GM12878 (cell line): ENCODE data around the gene XYLB. TPM values are rescaled to one million over a fixed set of nuclear protein-coding genes. Genes with fewer than 3 reads are reported as not detected.

Experiments used
- ATAC-seq: fragments of 200-7000 bp; cut with Tn5 transposase; 3 replicates; pipeline ENCODE4 v1.9.1; 2020; ENCODE audit warnings: mild to moderate bottlenecking, moderate library complexity
- Bru-seq: library from RNA; stranded (reverse); fragments of 400-500 nt; gene quantifications from one replicate; lab custom pipeline; 2021; lab: Mats Ljungman, UMichigan
- BruChase-seq, 2 experiments: library from RNA; stranded (reverse); fragments of 400-500 nt; gene quantifications; one replicate each; lab custom pipeline; 2021; lab: Mats Ljungman, UMichigan
- BruUV-seq: library from RNA; stranded (reverse); fragments of 400-500 nt; replicated peaks from 2 replicates; lab custom pipeline; 2021; lab: Mats Ljungman, UMichigan
- CTCF ChIA-PET: fragments of 300-600 bp; sonication (Branson Sonifier 250); formaldehyde crosslinking; extraction: SDS; loops from one replicate; lab custom pipeline; 2021; ENCODE audit warnings: inconsistent platforms; lab: Yijun Ruan, JAX
- POLR2A ChIA-PET: fragments of 350-600 bp; formaldehyde crosslinking; extraction: SDS; loops from one replicate; lab custom pipeline; 2021; ENCODE audit warnings: inconsistent platforms; lab: Charles Lee
- RAD21 ChIA-PET: fragments of 300-600 bp; sonication (Branson Sonifier 250); formaldehyde crosslinking; loops from one replicate; lab custom pipeline; 2023; ENCODE audit warnings: antibody characterized with exemption; ENCODE audit not compliant: unreplicated experiment; lab: Charles Lee
- SMC1A ChIA-PET: fragments of 300-600 bp; sonication (Branson Sonifier 250); formaldehyde crosslinking; loops from one replicate; lab custom pipeline; 2023; ENCODE audit not compliant: unreplicated experiment, uncharacterized antibody; lab: Charles Lee
- DNase-seq: peaks from one replicate; pipeline ENCODE4 v3.0.0-alpha.2; 2011; ENCODE audit warnings: low read depth, low spot score
- FAIRE-seq: peaks from 3 replicates; lab custom pipeline; 2011; peaks lifted over from hg19 to GRCh38; lab: Jason Lieb, UNC
- H2AFZ ChIP-seq: 2 replicates; pipeline ENCODE4 v1.6.0; 2011; ENCODE audit warnings: low read depth, low read length, control low read depth; ENCODE audit not compliant: control insufficient read depth
- H3K27ac ChIP-seq: 2 replicates; pipeline ENCODE4 v1.5.1; 2011; ENCODE audit warnings: control low read depth; ENCODE audit not compliant: control insufficient read depth, insufficient read depth
- H3K27me3 ChIP-seq, 2 experiments: replicated peaks in 1 of 2; 2 replicates each; pipeline versions ENCODE4 v1.6.0 to v1.6.1; 2011; ENCODE audit warnings: low read length in 1 of 2; ENCODE audit not compliant: control insufficient read depth in 2 of 2, insufficient read depth in 2 of 2
- H3K36me3 ChIP-seq, 2 experiments: 2 replicates each; pipeline ENCODE4 v1.5.1; 2011; ENCODE audit warnings: low read length in 1 of 2; ENCODE audit not compliant: control insufficient read depth in 2 of 2, insufficient read depth in 2 of 2
- H3K4me1 ChIP-seq: 2 replicates; pipeline ENCODE4 v1.6.1; 2011; ENCODE audit warnings: mild to moderate bottlenecking, low read length, moderate library complexity, mixed read lengths; ENCODE audit not compliant: control insufficient read depth, insufficient read depth
- H3K4me2 ChIP-seq: 2 replicates; pipeline ENCODE4 v1.6.0; 2011; ENCODE audit warnings: control low read depth; ENCODE audit not compliant: control insufficient read depth, insufficient read depth
- H3K4me3 ChIP-seq: fragments of 200-600 bp; sonication (generic); 2 replicates; pipeline ENCODE4 v1.5.1; 2016
- H3K79me2 ChIP-seq: 2 replicates; pipeline ENCODE4 v1.6.0; 2011; ENCODE audit warnings: low read length; ENCODE audit not compliant: control insufficient read depth, insufficient read depth
- H3K9ac ChIP-seq: 2 replicates; pipeline ENCODE4 v1.8.0; 2011; ENCODE audit warnings: low read length, control low read depth, mixed read lengths; ENCODE audit not compliant: control insufficient read depth, insufficient read depth
- H3K9me3 ChIP-seq: replicated peaks from 3 replicates; pipeline ENCODE4 v1.5.1; 2011; ENCODE audit warnings: mild to moderate bottlenecking, low read length; ENCODE audit not compliant: control insufficient read depth, insufficient read depth
- H4K20me1 ChIP-seq: 2 replicates; pipeline ENCODE4 v1.6.0; 2011; ENCODE audit not compliant: control insufficient read depth, insufficient read depth
- E2F8 ChIP-seq: fragments of 450-650 bp; IDR thresholded peaks from 2 replicates; pipeline ENCODE4 v1.6.1; 2018; ENCODE audit warnings: mild to moderate bottlenecking, low read depth, moderate library complexity; ENCODE audit not compliant: partially characterized antibody
- EED ChIP-seq: sonication (generic); IDR thresholded peaks from 2 replicates; pipeline ENCODE4 v1.6.1; 2016; ENCODE audit warnings: antibody characterized with exemption, low read depth
- MXI1 ChIP-seq: fragments of 150-350 bp; IDR thresholded peaks from 2 replicates; pipeline ENCODE4 v1.6.1; 2011; ENCODE audit warnings: low read depth, mild to moderate bottlenecking, inconsistent platforms, low read length, improper control_type of control experiment
- MYC ChIP-seq: IDR thresholded peaks from 2 replicates; pipeline ENCODE4 v1.6.1; 2011; ENCODE audit warnings: mild to moderate bottlenecking, low read length, moderate library complexity, inconsistent platforms; ENCODE audit not compliant: insufficient read depth, insufficient replicate concordance, insufficient read length, severe bottlenecking
- NR2F1 ChIP-seq: fragments of 450-650 bp; conservative IDR thresholded peaks from 2 replicates; pipeline ENCODE4 v1.6.1; 2017; ENCODE audit warnings: mild to moderate bottlenecking
- RAD21 ChIP-seq: IDR thresholded peaks from 2 replicates; pipeline ENCODE4 v1.6.1; 2011; ENCODE audit warnings: mild to moderate bottlenecking, low read depth, low read length, moderate library complexity; ENCODE audit not compliant: insufficient read depth
- WGBS: methylation state at CpG from one replicate; pipeline ENCODE4 v1.1.6; 2016; ENCODE audit warnings: low lambda C conversion rate; ENCODE audit not compliant: insufficient replicate concordance, insufficient coverage; ENCODE audit errors: missing lambda C conversion rate; 5-methylcytosine and 5-hydroxymethylcytosine counted together
- in situ Hi-C: fragments of 300-500 bp; cut with MboI; formaldehyde crosslinking; loops from 9 replicates; pipeline ENCODE4 v1.14.3; 2018; ENCODE audit warnings: mixed read lengths
- intact Hi-C: fragments of 100-400 bp; cut with micrococcal nuclease; formaldehyde crosslinking; loops from one replicate; pipeline ENCODE4 v1.14.2; 2022; ENCODE audit not compliant: unreplicated experiment
- long read RNA-seq, 2 experiments: library from polyadenylated mRNA; unstranded; transcript quantifications; one replicate each; pipeline ENCODE4 v2.0.0, GENCODE V29; 2019 to 2020
- polyA minus RNA-seq, 3 experiments: library from RNA; depleted of rRNA, polyadenylated mRNA; stranded (reverse); fragments of >200 nt; gene quantifications; 2 replicates each; pipeline ENCODE4 v1.2.3, GENCODE V29; 2011
- polyA plus RNA-seq, 11 experiments: library from polyadenylated mRNA; depleted of rRNA in 4 of 11; unstranded in 6 of 11; stranded (reverse) in 5 of 11; fragments of >200 nt; fragmentation: Nextera tagmentation in 4 of 11; fragmentation: Illumina TruSeq in 1 of 11; extraction: Ambion mirVana in 4 of 11; extraction: Trizol in 1 of 11; gene quantifications; 1 replicate in 1 of 11; 2 replicates in 10 of 11; pipeline versions ENCODE4 v1.2.1 to v1.2.3, GENCODE V29; 2011 to 2016; ENCODE audit warnings: inconsistent platforms in 2 of 11, missing spikeins in 2 of 11, low read depth in 1 of 11
- total RNA-seq, 4 experiments: library from RNA; depleted of rRNA in 3 of 4; stranded (reverse); fragments of >200 nt in 3 of 4; fragmentation: Illumina TruSeq in 1 of 4; extraction: Trizol in 1 of 4; gene quantifications; 2 replicates each; pipeline versions ENCODE4 v1.2.1 to v1.2.3, GENCODE V29; 2013 to 2021
- TF ChIP-seq, protein P1 (sequence below): IDR thresholded peaks from 2 replicates; pipeline ENCODE4 v1.6.1; 2012; ENCODE audit warnings: improper control_type of control experiment, low read depth, low read length; ENCODE audit not compliant: insufficient replicate concordance

XYLB gene
- 16.8 and 18.5 TPM in 2 replicates for total RNA-seq (2013; cell fraction: nucleolus; rRNA removed)
- total RNA-seq (2014; rRNA removed) (3.5 and 3.7 TPM in 2 replicates), total RNA-seq (2014; rRNA removed; fragmentation: Illumina TruSeq; extraction: Trizol) (2.8 and 3.1 TPM in 2 replicates), total RNA-seq (2021) (2.9 and 4.0 TPM in 2 replicates), polyA plus RNA-seq (2011; rRNA removed) (3.1 and 6.1 TPM in 2 replicates), polyA plus RNA-seq (2014; fragmentation: Illumina TruSeq; extraction: Trizol) (3.9 and 5.4 TPM in 2 replicates), polyA plus RNA-seq (2014; fragmentation: Nextera tagmentation; extraction: Ambion mirVana) (under 1 TPM; 0.60 to 0.80 TPM), polyA plus RNA-seq (2014; rRNA removed) (2.6 and 3.8 TPM in 2 replicates), polyA plus RNA-seq (2016; fragmentation: Nextera tagmentation; extraction: Ambion mirVana) (1 to 10 TPM; 3.3 to 5.0 TPM), polyA minus RNA-seq (2011; rRNA and poly(A)+ RNA removed) (6.7 and 6.9 TPM in 2 replicates), Bru-seq, nascent RNA (percentile 51 among the genes with signal in this experiment), BruChase-seq, experiment 1, labeled RNA remaining after a 6-hour chase (percentile 47 among the genes with signal in this experiment), BruChase-seq, experiment 2, labeled RNA remaining after a 2-hour chase (percentile 51 among the genes with signal in this experiment)
- 0.64 TPM for polyA plus RNA-seq (2011; ENCODE audit: low read depth)
- polyA plus RNA-seq (2011; cell fraction: cytosol; rRNA removed), result 2.2 and 2.7 TPM in 2 replicates
- 9.9 and 17.4 TPM in 2 replicates for polyA plus RNA-seq (2011; cell fraction: nucleus; rRNA removed)
- polyA plus RNA-seq (2012), result 1.1 and 1.6 TPM in 2 replicates
- polyA minus RNA-seq (2011; cell fraction: cytosol; rRNA and poly(A)+ RNA removed), result 2.2 and 3.2 TPM in 2 replicates
- polyA minus RNA-seq (2011; cell fraction: nucleus; rRNA and poly(A)+ RNA removed), result 9.7 and 21.3 TPM in 2 replicates
- long read RNA-seq, experiment 1, partial matches to known transcripts, result 0 of 3 reads
- long read RNA-seq, experiment 1, other reads (novel, unspliced or antisense), result 2 of 3 reads
- long read RNA-seq, experiment 2, transcript XYLB-201 (19 exons, 3,664 nt), result major isoform, 5 of 12 reads
- long read RNA-seq, experiment 2, partial matches to known transcripts, result 3 of 12 reads
- long read RNA-seq, experiment 2, other reads (novel, unspliced or antisense), result 4 of 12 reads

- ATAC-seq (peak; percentile 98), FAIRE-seq (peak; percentile 84), DNase-seq (peak; percentile 44)
- RAD21 ChIA-PET, result interaction anchor here (0.7 to 2.4 kb wide), 8 partner anchors 106 to 230 kb away, joined by 3 to 18 read pairs (median 4); partner anchors contain the start of genes ACAA1, EXOG and OXSR1
- no TSS peak for BruUV-seq
- H3K4me3 ChIP-seq, result peak within 1 kb of the TSS; percentile 86
- no peaks in the 10 kb centered on the region for H3K9me3 ChIP-seq
- H2AFZ ChIP-seq, result peak within 1 kb of the TSS; percentile 89
- peak within 1 kb of the TSS; percentile 42 for H3K27ac ChIP-seq
- H3K79me2 ChIP-seq, result no peaks in the 10 kb centered on the region; the same call in 1 of the 2 replicates
- no peaks in the 10 kb centered on the region for H4K20me1 ChIP-seq
- SMC1A ChIA-PET, result interaction anchor here (0.6 to 4.6 kb wide), 11 partner anchors 17 to 210 kb away, joined by 3 to 30 read pairs (median 4); partner anchors contain the start of genes ACAA1, EXOG and OXSR1
- no peaks in the 10 kb centered on the region for H3K27me3 ChIP-seq
- in situ Hi-C loops (loop anchor here (5.0 kb wide), 1 partner anchor 136 kb away; no protein-coding TSS in a partner anchor), intact Hi-C loops (loop anchor here (1.0 to 5.0 kb wide), 2 partner anchors 133 to 229 kb away; no protein-coding TSS in a partner anchor)
- H3K4me1 ChIP-seq, result no peaks in the 10 kb centered on the region; the same call in 1 of the 2 replicates
- H3K9ac ChIP-seq, result peak within 1 kb of the TSS; percentile 76
- no peaks in the 10 kb centered on the region; a peak in 1 of 4 replicates for H3K36me3 ChIP-seq
- CTCF ChIA-PET, result interaction anchor here (0.6 to 4.0 kb wide), 29 partner anchors 8 to 624 kb away, joined by 3 to 55 read pairs (median 5); partner anchors contain the start of genes EXOG and OXSR1
- WGBS, result 1% methylated on average over 64 of the region's 85 CpGs
- POLR2A ChIA-PET, result interaction anchor here (0.6 to 1.3 kb wide), 5 partner anchors 207 to 240 kb away, joined by 3 to 11 read pairs (median 3); partner anchors contain the start of genes ACAA1 and MYD88
- peak within 1 kb of the TSS; percentile 86 for H3K4me2 ChIP-seq
- TF ChIP-seq NR2F1 (peak; percentile 51; the same call in 1 of the 2 replicates), MXI1 (peak; percentile 88), EED (0 out of 2 replicates have a peak, but pooled peaks have one; percentile 11), E2F8 (no peak), MYC (peak; percentile 89), RAD21 (peak; percentile 53)
- TF ChIP-seq, protein P1, sequence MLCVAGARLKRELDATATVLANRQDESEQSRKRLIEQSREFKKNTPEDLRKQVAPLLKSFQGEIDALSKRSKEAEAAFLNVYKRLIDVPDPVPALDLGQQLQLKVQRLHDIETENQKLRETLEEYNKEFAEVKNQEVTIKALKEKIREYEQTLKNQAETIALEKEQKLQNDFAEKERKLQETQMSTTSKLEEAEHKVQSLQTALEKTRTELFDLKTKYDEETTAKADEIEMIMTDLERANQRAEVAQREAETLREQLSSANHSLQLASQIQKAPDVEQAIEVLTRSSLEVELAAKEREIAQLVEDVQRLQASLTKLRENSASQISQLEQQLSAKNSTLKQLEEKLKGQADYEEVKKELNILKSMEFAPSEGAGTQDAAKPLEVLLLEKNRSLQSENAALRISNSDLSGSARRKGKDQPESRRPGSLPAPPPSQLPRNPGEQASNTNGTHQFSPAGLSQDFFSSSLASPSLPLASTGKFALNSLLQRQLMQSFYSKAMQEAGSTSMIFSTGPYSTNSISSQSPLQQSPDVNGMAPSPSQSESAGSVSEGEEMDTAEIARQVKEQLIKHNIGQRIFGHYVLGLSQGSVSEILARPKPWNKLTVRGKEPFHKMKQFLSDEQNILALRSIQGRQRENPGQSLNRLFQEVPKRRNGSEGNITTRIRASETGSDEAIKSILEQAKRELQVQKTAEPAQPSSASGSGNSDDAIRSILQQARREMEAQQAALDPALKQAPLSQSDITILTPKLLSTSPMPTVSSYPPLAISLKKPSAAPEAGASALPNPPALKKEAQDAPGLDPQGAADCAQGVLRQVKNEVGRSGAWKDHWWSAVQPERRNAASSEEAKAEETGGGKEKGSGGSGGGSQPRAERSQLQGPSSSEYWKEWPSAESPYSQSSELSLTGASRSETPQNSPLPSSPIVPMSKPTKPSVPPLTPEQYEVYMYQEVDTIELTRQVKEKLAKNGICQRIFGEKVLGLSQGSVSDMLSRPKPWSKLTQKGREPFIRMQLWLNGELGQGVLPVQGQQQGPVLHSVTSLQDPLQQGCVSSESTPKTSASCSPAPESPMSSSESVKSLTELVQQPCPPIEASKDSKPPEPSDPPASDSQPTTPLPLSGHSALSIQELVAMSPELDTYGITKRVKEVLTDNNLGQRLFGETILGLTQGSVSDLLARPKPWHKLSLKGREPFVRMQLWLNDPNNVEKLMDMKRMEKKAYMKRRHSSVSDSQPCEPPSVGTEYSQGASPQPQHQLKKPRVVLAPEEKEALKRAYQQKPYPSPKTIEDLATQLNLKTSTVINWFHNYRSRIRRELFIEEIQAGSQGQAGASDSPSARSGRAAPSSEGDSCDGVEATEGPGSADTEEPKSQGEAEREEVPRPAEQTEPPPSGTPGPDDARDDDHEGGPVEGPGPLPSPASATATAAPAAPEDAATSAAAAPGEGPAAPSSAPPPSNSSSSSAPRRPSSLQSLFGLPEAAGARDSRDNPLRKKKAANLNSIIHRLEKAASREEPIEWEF, result no peak
Measured at GRCh38 chr3:38346587-38347410, at the start of gene XYLB. TSS of gene XYLB (plus strand) at chr3:38346785. CDS start at chr3:38346869, 84 bp downstream.
